ENCODE measurements around the gene HDAC11.

DNA sequence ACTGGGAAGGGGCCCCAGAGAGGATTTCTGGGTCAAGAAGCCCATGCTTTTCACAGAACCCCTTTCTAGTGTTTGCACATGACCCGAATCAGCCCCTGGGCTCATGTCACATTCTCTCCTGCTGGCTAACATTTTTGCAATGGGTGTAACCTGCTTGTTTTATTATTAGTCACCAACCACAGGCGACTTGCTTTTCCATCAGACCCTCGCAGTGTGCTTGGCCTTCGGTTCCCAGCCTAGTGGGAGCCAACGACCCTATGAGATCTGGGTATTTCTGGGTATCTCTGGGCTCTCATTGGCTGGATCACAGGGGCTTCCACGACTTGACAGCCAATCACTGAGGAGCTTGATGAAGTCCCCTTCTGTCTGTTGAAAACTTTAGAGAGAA is 57.8 kb downstream of the HDAC11 start:
- no peak for TF ChIP-seq POLR2AphosphoS5 (IDR thresholded peaks at IDR 0.05; ENCODE audit: low read depth)
- TF ChIP-seq, protein P1, sequence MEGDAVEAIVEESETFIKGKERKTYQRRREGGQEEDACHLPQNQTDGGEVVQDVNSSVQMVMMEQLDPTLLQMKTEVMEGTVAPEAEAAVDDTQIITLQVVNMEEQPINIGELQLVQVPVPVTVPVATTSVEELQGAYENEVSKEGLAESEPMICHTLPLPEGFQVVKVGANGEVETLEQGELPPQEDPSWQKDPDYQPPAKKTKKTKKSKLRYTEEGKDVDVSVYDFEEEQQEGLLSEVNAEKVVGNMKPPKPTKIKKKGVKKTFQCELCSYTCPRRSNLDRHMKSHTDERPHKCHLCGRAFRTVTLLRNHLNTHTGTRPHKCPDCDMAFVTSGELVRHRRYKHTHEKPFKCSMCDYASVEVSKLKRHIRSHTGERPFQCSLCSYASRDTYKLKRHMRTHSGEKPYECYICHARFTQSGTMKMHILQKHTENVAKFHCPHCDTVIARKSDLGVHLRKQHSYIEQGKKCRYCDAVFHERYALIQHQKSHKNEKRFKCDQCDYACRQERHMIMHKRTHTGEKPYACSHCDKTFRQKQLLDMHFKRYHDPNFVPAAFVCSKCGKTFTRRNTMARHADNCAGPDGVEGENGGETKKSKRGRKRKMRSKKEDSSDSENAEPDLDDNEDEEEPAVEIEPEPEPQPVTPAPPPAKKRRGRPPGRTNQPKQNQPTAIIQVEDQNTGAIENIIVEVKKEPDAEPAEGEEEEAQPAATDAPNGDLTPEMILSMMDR (IDR thresholded peaks at IDR 0.05; ENCODE audit: insufficient read depth, low read length) = no peak

Data from HL-60 (cell line).